HepG2 (cell line): ENCODE data around the gene ETF1. TPM values are rescaled to one million over a fixed set of nuclear protein-coding genes. Genes with fewer than 3 reads are reported as not detected.

Experiments used
- FOXK1 ChIP-seq: sonication (generic); formaldehyde crosslinking; IDR thresholded peaks from 2 replicates; pipeline ENCODE4 v1.4.0; 2020; ENCODE audit warnings: low read depth, missing genetic modification reagents, borderline replicate concordance
- GATAD1 ChIP-seq: IDR thresholded peaks from 2 replicates; pipeline ENCODE4 v1.6.1; 2016; ENCODE audit warnings: missing genetic modification reagents, missing compliant biosample characterization
- KDM5B ChIP-seq: sonication (generic); formaldehyde crosslinking; IDR thresholded peaks from 2 replicates; pipeline ENCODE4 v1.4.0; 2020; ENCODE audit warnings: missing genetic modification reagents, mild to moderate bottlenecking, borderline replicate concordance
- MBNL3 ChIP-seq: fragments of 250-450 bp; sonication (Bioruptor Pico); conservative IDR thresholded peaks from 2 replicates; pipeline ENCODE4 v1.8.0; 2022; ENCODE audit warnings: mild to moderate bottlenecking, inconsistent platforms
- MED13 ChIP-seq: sonication (generic); formaldehyde crosslinking; IDR thresholded peaks from 2 replicates; pipeline ENCODE4 v1.5.0; 2020; ENCODE audit warnings: missing genetic modification reagents
- MYC ChIP-seq: sonication (generic); formaldehyde crosslinking; IDR thresholded peaks from 2 replicates; pipeline ENCODE4 v1.9.0; 2021; ENCODE audit warnings: missing genetic modification reagents, borderline replicate concordance
- POLR2A ChIP-seq, 2 experiments: IDR thresholded peaks; 2 replicates each; pipeline ENCODE4 v1.6.1; 2011; ENCODE audit warnings: low read depth in 2 of 2, low read length in 2 of 2, mild to moderate bottlenecking in 1 of 2, moderate library complexity in 1 of 2; ENCODE audit not compliant: insufficient read depth in 1 of 2
- PREB ChIP-seq: sonication (generic); formaldehyde crosslinking; IDR thresholded peaks from 2 replicates; pipeline ENCODE4 v1.4.0; 2020; ENCODE audit warnings: missing genetic modification reagents
- RAD21 ChIP-seq: fragments of 450-650 bp; formaldehyde crosslinking; IDR thresholded peaks from 2 replicates; pipeline ENCODE4 v1.5.0; 2020; ENCODE audit warnings: mild to moderate bottlenecking
- RBAK ChIP-seq: sonication (generic); formaldehyde crosslinking; IDR thresholded peaks from 2 replicates; pipeline ENCODE4 v1.5.1; 2020; ENCODE audit warnings: mild to moderate bottlenecking, missing genetic modification reagents
- TFDP1 ChIP-seq: IDR thresholded peaks from 2 replicates; pipeline ENCODE4 v1.6.1; 2016; ENCODE audit warnings: missing compliant biosample characterization, missing genetic modification reagents, borderline replicate concordance
- ZC3H13 ChIP-seq: sonication (generic); formaldehyde crosslinking; IDR thresholded peaks from 2 replicates; pipeline ENCODE4 v1.8.1; 2023; ENCODE audit warnings: mild to moderate bottlenecking, missing genetic modification reagents, moderate library complexity
- ZNF224 ChIP-seq: sonication (generic); formaldehyde crosslinking; IDR thresholded peaks from 2 replicates; pipeline ENCODE4 v1.5.0; 2020; ENCODE audit warnings: mild to moderate bottlenecking, missing genetic modification reagents
- ZNF253 ChIP-seq: sonication (generic); formaldehyde crosslinking; IDR thresholded peaks from 2 replicates; pipeline ENCODE4 v1.8.0; 2022; ENCODE audit warnings: mild to moderate bottlenecking, missing genetic modification reagents, borderline replicate concordance
- ZNF451 ChIP-seq: sonication (generic); formaldehyde crosslinking; IDR thresholded peaks from 2 replicates; pipeline ENCODE4 v1.5.0; 2020; ENCODE audit warnings: mild to moderate bottlenecking, missing genetic modification reagents
- ZNF546 ChIP-seq: sonication (generic); formaldehyde crosslinking; conservative IDR thresholded peaks from 2 replicates; pipeline ENCODE4 v1.8.1; 2023; ENCODE audit warnings: mild to moderate bottlenecking, missing genetic modification reagents
- ZNF614 ChIP-seq: IDR thresholded peaks from 2 replicates; pipeline ENCODE4 v1.6.1; 2018; ENCODE audit warnings: missing biosample characterization, missing genetic modification reagents, inconsistent platforms, borderline replicate concordance
- ZNF674 ChIP-seq: sonication (generic); formaldehyde crosslinking; IDR thresholded peaks from 2 replicates; pipeline ENCODE4 v1.5.0; 2020; ENCODE audit warnings: low read depth, mild to moderate bottlenecking, missing genetic modification reagents
- ZNF780A ChIP-seq: sonication (generic); formaldehyde crosslinking; IDR thresholded peaks from 2 replicates; pipeline ENCODE4 v1.8.0; 2022; ENCODE audit warnings: mild to moderate bottlenecking, missing genetic modification reagents, moderate library complexity
- polyA plus RNA-seq, 8 experiments: library from polyadenylated mRNA; depleted of rRNA in 3 of 8; stranded (reverse) in 7 of 8; unstranded in 1 of 8; fragments of >200 nt; fragmentation: Illumina TruSeq in 4 of 8; extraction: Trizol in 4 of 8; gene quantifications; 2 replicates each; pipeline versions ENCODE4 v1.2.1 to v1.2.3, GENCODE V29; 2011 to 2016; ENCODE audit warnings: low read depth in 4 of 8, missing spikeins in 1 of 8, mixed read lengths in 1 of 8; ENCODE audit not compliant: insufficient read depth in 1 of 8
- total RNA-seq, 5 experiments: library from RNA; depleted of rRNA; stranded (reverse); fragments of >200 nt; fragmentation: Illumina TruSeq; extraction: Trizol; gene quantifications; 2 replicates each; pipeline ENCODE4 v1.2.3, GENCODE V29; 2016; ENCODE audit warnings: low read depth in 1 of 5
- TF ChIP-seq, protein P1 (sequence below): sonication (generic); formaldehyde crosslinking; IDR thresholded peaks from 2 replicates; pipeline ENCODE4 v1.4.0; 2020; ENCODE audit warnings: mild to moderate bottlenecking, missing genetic modification reagents
- TF ChIP-seq, protein P2 (sequence below): sonication (generic); formaldehyde crosslinking; IDR thresholded peaks from 2 replicates; pipeline ENCODE4 v1.4.0; 2020; ENCODE audit warnings: missing genetic modification reagents, borderline replicate concordance

ETF1 gene
- total and polyA plus RNA-seq, 2 of the 13 experiments (the other 11 are each of a cell fraction or from before 2014, with no cell fraction given) = 52.1 to 184 TPM

- TF ChIP-seq, protein P1, sequence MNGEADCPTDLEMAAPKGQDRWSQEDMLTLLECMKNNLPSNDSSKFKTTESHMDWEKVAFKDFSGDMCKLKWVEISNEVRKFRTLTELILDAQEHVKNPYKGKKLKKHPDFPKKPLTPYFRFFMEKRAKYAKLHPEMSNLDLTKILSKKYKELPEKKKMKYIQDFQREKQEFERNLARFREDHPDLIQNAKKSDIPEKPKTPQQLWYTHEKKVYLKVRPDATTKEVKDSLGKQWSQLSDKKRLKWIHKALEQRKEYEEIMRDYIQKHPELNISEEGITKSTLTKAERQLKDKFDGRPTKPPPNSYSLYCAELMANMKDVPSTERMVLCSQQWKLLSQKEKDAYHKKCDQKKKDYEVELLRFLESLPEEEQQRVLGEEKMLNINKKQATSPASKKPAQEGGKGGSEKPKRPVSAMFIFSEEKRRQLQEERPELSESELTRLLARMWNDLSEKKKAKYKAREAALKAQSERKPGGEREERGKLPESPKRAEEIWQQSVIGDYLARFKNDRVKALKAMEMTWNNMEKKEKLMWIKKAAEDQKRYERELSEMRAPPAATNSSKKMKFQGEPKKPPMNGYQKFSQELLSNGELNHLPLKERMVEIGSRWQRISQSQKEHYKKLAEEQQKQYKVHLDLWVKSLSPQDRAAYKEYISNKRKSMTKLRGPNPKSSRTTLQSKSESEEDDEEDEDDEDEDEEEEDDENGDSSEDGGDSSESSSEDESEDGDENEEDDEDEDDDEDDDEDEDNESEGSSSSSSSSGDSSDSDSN (CRISPR knock-in tag) = no peak
- 0 out of 2 replicates have a peak, but pooled peaks have one; percentile 17 for TF ChIP-seq KDM5B
- no peak for TF ChIP-seq TFDP1
- no peak for TF ChIP-seq MBNL3 (CRISPR knock-in tag)
- no peak for TF ChIP-seq PREB (CRISPR knock-in tag)
- 0 out of 2 replicates have a peak, but pooled peaks have one; percentile 1 for TF ChIP-seq ZNF674 (CRISPR knock-in tag)
- TF ChIP-seq MYC (CRISPR knock-in tag) = no peak
- TF ChIP-seq RAD21 = no peak
- TF ChIP-seq ZC3H13 (CRISPR knock-in tag) = no peak
- 0 out of 2 replicates have a peak, but pooled peaks have one; percentile 64 for TF ChIP-seq ZNF780A
- TF ChIP-seq FOXK1 (CRISPR knock-in tag) = no peak
- no peak for TF ChIP-seq ZNF546 (CRISPR knock-in tag)
- TF ChIP-seq ZNF253 (CRISPR knock-in tag) = 0 out of 2 replicates have a peak, but pooled peaks have one; percentile 0
- TF ChIP-seq, protein P2, sequence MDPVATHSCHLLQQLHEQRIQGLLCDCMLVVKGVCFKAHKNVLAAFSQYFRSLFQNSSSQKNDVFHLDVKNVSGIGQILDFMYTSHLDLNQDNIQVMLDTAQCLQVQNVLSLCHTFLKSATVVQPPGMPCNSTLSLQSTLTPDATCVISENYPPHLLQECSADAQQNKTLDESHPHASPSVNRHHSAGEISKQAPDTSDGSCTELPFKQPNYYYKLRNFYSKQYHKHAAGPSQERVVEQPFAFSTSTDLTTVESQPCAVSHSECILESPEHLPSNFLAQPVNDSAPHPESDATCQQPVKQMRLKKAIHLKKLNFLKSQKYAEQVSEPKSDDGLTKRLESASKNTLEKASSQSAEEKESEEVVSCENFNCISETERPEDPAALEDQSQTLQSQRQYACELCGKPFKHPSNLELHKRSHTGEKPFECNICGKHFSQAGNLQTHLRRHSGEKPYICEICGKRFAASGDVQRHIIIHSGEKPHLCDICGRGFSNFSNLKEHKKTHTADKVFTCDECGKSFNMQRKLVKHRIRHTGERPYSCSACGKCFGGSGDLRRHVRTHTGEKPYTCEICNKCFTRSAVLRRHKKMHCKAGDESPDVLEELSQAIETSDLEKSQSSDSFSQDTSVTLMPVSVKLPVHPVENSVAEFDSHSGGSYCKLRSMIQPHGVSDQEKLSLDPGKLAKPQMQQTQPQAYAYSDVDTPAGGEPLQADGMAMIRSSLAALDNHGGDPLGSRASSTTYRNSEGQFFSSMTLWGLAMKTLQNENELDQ = no peak
- TF ChIP-seq ZNF614 = no peak
- no peak for TF ChIP-seq RBAK (CRISPR knock-in tag)
- TF ChIP-seq MED13 (CRISPR knock-in tag) = no peak
- no peak for TF ChIP-seq ZNF451
- TF ChIP-seq ZNF224 (CRISPR knock-in tag) = no peak
- TF ChIP-seq GATAD1 (CRISPR knock-in tag) = no peak
- TF ChIP-seq POLR2A (IDR thresholded peaks at IDR 0.05; ENCODE audit: insufficient read depth in 1 of 2, low read depth in 2 of 2, low read length in 2 of 2) = no peak; a peak in 1 of 4 replicates
These were observed 668 bp downstream of the ETF1 start (continued) for GRCh38 chr5:138542180-138542955.
